ENCODE results near the gene TMEM202.

GRCh38 chr15:72353266-72353665 lies 44.8 kb upstream of the TMEM202 start:
- TF ChIP-seq CTCF (conservative IDR thresholded peaks at IDR 0.05 in 1 of 2, IDR thresholded peaks at IDR 0.05 in 1 of 2; ENCODE audit: low read depth in 1 of 2, low read length in 2 of 2) (no peak), EZH2 (IDR thresholded peaks at IDR 0.05; ENCODE audit: low read length, missing control alignments) (no peak)

All from fibroblast of lung (primary cell).